ENCODE data around the gene NFATC3. TPM values are rescaled to one million over a fixed set of nuclear protein-coding genes. Genes with fewer than 3 reads are reported as not detected.

NFATC3 gene
- total and polyA plus RNA-seq, 4 donors: 9.7 to 21.2 (median 16.8) TPM

GRCh38 chr16:68040506-68041288 lies 44.5 kb upstream of the NFATC3 start:
- Histone ChIP-seq H3K9ac (ENCODE audit: low read depth in 1 of 2, low read length in 2 of 2) (peak overlapping the region in 1 of 2 donors; percentile 19), H3K9me3 (ENCODE audit: control insufficient read depth in 4 of 4, low read length in 3 of 4) (no peaks in the 10 kb centered on the region), H3K27me3 (ENCODE audit: control insufficient read depth in 4 of 4, insufficient read depth in 4 of 4, low read length in 3 of 4) (no peaks in the 10 kb centered on the region), H3K36me3 (ENCODE audit: control insufficient read depth in 4 of 4, insufficient read depth in 3 of 4, low read depth in 1 of 4, low read length in 3 of 4) (peaks cover 0 to 4% (median 1%) of the 10 kb centered on the region in 4 donors), H3K4me1 (ENCODE audit: control insufficient read depth in 4 of 4, insufficient read depth in 4 of 4, low read length in 3 of 4) (peaks cover 0 to 5% (median 2%) of the 10 kb centered on the region in 4 donors), H3K4me3 (ENCODE audit: low read depth in 1 of 3, low read length in 3 of 3) (no peak overlapping the region), H3K27ac (ENCODE audit: low read depth in 1 of 2, low read length in 2 of 2) (peak overlapping the region in 1 of 2 donors; percentile 7)
- TF ChIP-seq ZBTB33 (IDR thresholded peaks at IDR 0.05): no peak
- TF ChIP-seq FOXA2 (IDR thresholded peaks at IDR 0.05): no peak
- TF ChIP-seq CTCF (IDR thresholded peaks at IDR 0.05; ENCODE audit: low read depth, low read length, missing input control): peak; percentile 84
- TF ChIP-seq GABPA (IDR thresholded peaks at IDR 0.05 in 1 of 2, conservative IDR thresholded peaks at IDR 0.05 in 1 of 2): no peak
- TF ChIP-seq FOXA1 (IDR thresholded peaks at IDR 0.05): no peak
- no peak for TF ChIP-seq TAF1 (conservative IDR thresholded peaks at IDR 0.05)
- peak; percentile 32 to 72 for TF ChIP-seq RXRA (IDR thresholded peaks at IDR 0.05)
- TF ChIP-seq YY1 (IDR thresholded peaks at IDR 0.05): no peak
- TF ChIP-seq MAX (IDR thresholded peaks at IDR 0.05): no peak
- TF ChIP-seq RAD21 (IDR thresholded peaks at IDR 0.05): peak; percentile 94 to 97
- no peak for TF ChIP-seq HNF4A (conservative IDR thresholded peaks at IDR 0.05)
- TF ChIP-seq EGR1 (IDR thresholded peaks at IDR 0.05; ENCODE audit: low read depth in 2 of 2): no peak
- no peak for TF ChIP-seq REST (IDR thresholded peaks at IDR 0.05)
- 68% methylated on average over 14 of the region's 14 CpGs for WGBS
- peak; percentile 93 for DNase-seq (ENCODE audit: low spot score)

- no peaks in the 10 kb centered on the region for H3K9me3 ChIP-seq (ENCODE audit: control insufficient read depth in 4 of 4, low read length in 3 of 4)
- 46% methylated on average over 2 of the region's 2 CpGs for WGBS
- peaks cover 0 to 5% (median 2%) of the 10 kb centered on the region in 4 donors for H3K4me1 ChIP-seq (ENCODE audit: control insufficient read depth in 4 of 4, insufficient read depth in 4 of 4, low read length in 3 of 4)
- peaks cover 0 to 4% (median 2%) of the 10 kb centered on the region in 4 donors for H3K36me3 ChIP-seq (ENCODE audit: control insufficient read depth in 4 of 4, insufficient read depth in 3 of 4, low read depth in 1 of 4, low read length in 3 of 4)
- no peak overlapping the region for H3K27ac ChIP-seq (ENCODE audit: low read depth in 1 of 2, low read length in 2 of 2)
- no peak overlapping the region for H3K9ac ChIP-seq (ENCODE audit: low read depth in 1 of 2, low read length in 2 of 2)
- DNase-seq (ENCODE audit: low spot score): no peak
- no peak overlapping the region for H3K4me3 ChIP-seq (ENCODE audit: low read depth in 1 of 3, low read length in 3 of 3)
- H3K27me3 ChIP-seq (ENCODE audit: control insufficient read depth in 4 of 4, insufficient read depth in 4 of 4, low read length in 3 of 4): no peaks in the 10 kb centered on the region
- TF ChIP-seq REST (IDR thresholded peaks at IDR 0.05): no peak
- no peak for TF ChIP-seq RXRA (IDR thresholded peaks at IDR 0.05)
- no peak for TF ChIP-seq HNF4A (conservative IDR thresholded peaks at IDR 0.05)
- TF ChIP-seq YY1 (IDR thresholded peaks at IDR 0.05): no peak
- TF ChIP-seq TAF1 (conservative IDR thresholded peaks at IDR 0.05): no peak
- no peak for TF ChIP-seq ZBTB33 (IDR thresholded peaks at IDR 0.05)
- TF ChIP-seq FOXA1 (IDR thresholded peaks at IDR 0.05): no peak
These were observed 43.4 kb upstream of the NFATC3 start for GRCh38 chr16:68041783-68042182.

All from liver (tissue), 9 donors.